SHP77 (cell line): Measurements from ENCODE around the gene SCN1B.
"Not testable (repeated sequence)": the region's sequence is repeated elsewhere in the genome, so short reads cannot be mapped to it uniquely, and the experiment has no call there.

Experiments
- DNase-seq, 2 experiments: peaks; one replicate each; lab custom pipeline; 2025; lab: John Stamatoyannopoulos, UW

SCN1B gene

GRCh38 chr19:35017507-35017906 lies 12.8 kb upstream of the SCN1B start:
- no peak for DNase-seq

- no peak for DNase-seq
Observed at GRCh38 chr19:35018379-35018778, 11.9 kb upstream of the SCN1B start.

- DNase-seq = no peak
Observed at GRCh38 chr19:35019144-35019543, 11.1 kb upstream of the SCN1B start.

GRCh38 chr19:35021016-35021415 lies 9.3 kb upstream of the SCN1B start:
- DNase-seq = no peak

- no peak for DNase-seq
Observed at GRCh38 chr19:35021596-35021995, 8.7 kb upstream of the SCN1B start.

- DNase-seq = no peak
Observed at GRCh38 chr19:35022460-35022859, 7.8 kb upstream of the SCN1B start.

- DNase-seq = no peak
Observed at GRCh38 chr19:35023428-35023827, 6.8 kb upstream of the SCN1B start.

- no peak for DNase-seq
Observed at GRCh38 chr19:35024095-35024494, 6.2 kb upstream of the SCN1B start.

- DNase-seq = no peak
Observed at GRCh38 chr19:35025969-35026368, 4.3 kb upstream of the SCN1B start.

GRCh38 chr19:35026418-35026817 lies 3.9 kb upstream of the SCN1B start:
- no peak for DNase-seq

GRCh38 chr19:35027009-35027408 lies 3.3 kb upstream of the SCN1B start:
- DNase-seq = no peak

- no peak for DNase-seq
Observed at GRCh38 chr19:35027851-35028599, 2.2 kb upstream of the SCN1B start.

- not testable (repeated sequence) for DNase-seq
Observed at GRCh38 chr19:35028600-35028885, 1.7 kb upstream of the SCN1B start.

- not testable (repeated sequence) for DNase-seq
Observed at GRCh38 chr19:35029275-35029736, 964 bp upstream of the SCN1B start.

GRCh38 chr19:35029737-35030256 lies 473 bp upstream of the SCN1B start:
- peak in 1 of 2 experiments; percentile 11 for DNase-seq

- DNase-seq = no peak
Observed at GRCh38 chr19:35031072-35031881, 1.0 kb downstream of the SCN1B start.

GRCh38 chr19:35032356-35032865 lies 2.1 kb downstream of the SCN1B start:
- no peak for DNase-seq

- DNase-seq = no peak
Observed at GRCh38 chr19:35033067-35034004, 3.1 kb downstream of the SCN1B start.

- DNase-seq = no peak
Observed at GRCh38 chr19:35034005-35034502, 3.8 kb downstream of the SCN1B start.

GRCh38 chr19:35034588-35035382 lies 4.5 kb downstream of the SCN1B start:
- DNase-seq = no peak
